T-helper 22 cell (primary cell): ENCODE results near the gene GSTA5.
"Not testable (repeated sequence)": the region's sequence is repeated elsewhere in the genome, so short reads cannot be mapped to it uniquely, and the experiment has no call there.

Source experiments
- DNase-seq: peaks from one replicate; pipeline ENCODE4 v3.0.0-alpha.2; 2020; ENCODE audit warnings: low read depth

Gene GSTA5

GRCh38 chr6:52834481-52834880 is 6.1 kb downstream of the GSTA5 start:
- DNase-seq: no peak

DNA sequence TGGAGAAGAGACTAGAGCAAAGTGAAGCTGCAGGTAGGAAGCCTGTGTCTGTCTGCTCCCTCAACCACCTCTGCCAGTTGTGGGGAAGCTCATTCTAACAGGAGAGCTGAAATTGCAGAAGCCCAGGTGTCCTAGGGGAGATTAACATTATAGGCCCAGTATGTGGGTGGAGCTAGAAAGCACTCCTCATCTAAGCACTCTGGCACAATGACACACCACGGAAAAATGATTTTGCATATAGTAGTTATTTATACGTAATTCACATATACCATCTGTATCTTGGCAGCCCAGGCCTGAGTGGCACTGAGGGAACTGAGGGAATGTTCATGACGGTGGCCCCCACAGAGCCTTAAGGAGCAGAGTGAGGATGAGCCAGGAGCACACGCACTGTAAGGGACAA is 9.7 kb downstream of the GSTA5 start:
- not testable (repeated sequence) for DNase-seq

DNA sequence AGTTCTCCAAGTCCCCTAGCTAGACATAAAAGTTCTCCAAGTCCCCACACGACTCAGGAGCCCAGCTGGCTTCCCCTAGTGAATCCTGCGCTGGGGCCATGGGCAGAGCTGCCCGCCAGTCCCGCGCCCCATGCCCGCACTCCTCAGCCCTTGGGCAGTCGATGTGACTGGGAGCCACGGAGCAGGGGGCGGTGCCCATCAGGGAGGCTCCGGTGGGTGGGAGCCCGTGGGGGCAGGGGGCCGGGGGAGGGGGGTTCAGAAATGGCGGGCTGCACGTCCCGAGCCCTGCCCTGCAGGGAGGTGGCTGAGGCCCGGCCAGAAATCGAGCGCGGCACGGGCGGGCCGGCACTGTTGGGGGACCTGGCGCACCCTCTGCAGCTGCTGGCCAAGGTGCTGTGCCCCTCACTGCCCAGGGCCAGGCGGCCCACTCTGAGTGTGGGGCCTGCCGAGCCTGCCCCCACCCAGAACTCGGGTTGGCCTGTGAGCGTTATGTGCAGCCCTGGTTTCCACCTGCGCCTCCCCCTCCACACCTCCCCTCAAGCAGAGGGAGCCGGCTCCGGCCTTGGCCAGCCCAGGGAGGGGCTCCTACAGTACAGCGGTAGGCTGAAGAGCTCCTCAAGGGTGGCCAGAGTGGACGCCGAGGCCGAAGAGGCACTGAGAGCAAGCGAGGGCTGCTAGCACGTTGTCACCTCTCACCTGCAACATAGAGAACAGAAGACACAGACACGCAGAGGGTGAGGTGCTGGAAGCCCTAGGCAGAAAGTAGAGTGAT is 11.4 kb downstream of the GSTA5 start:
- no peak for DNase-seq

- DNase-seq: not testable (repeated sequence)
These were observed 12.0 kb downstream of the GSTA5 start for GRCh38 chr6:52828621-52829020.

GRCh38 chr6:52827073-52827783 is 13.4 kb downstream of the GSTA5 start:
- not testable (repeated sequence) for DNase-seq

DNA sequence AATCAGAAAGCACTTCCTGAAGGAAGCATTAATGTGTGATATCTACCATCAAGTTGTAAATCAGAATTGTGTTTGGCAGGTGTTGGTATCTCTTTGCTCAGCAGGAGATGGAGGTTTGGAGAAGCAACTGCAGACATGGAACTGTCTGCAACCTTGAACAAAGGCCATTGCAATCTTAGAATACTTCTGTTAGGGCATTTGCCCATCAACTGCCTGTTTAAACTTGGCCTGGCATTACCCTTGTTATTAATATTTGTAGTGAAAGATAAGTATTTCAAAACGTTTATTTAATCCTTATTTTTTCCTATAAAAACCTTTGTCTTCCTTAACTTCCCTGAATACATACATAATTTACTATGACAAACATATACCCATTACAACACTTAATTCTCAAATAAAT is 14.1 kb downstream of the GSTA5 start:
- no peak for DNase-seq

DNA sequence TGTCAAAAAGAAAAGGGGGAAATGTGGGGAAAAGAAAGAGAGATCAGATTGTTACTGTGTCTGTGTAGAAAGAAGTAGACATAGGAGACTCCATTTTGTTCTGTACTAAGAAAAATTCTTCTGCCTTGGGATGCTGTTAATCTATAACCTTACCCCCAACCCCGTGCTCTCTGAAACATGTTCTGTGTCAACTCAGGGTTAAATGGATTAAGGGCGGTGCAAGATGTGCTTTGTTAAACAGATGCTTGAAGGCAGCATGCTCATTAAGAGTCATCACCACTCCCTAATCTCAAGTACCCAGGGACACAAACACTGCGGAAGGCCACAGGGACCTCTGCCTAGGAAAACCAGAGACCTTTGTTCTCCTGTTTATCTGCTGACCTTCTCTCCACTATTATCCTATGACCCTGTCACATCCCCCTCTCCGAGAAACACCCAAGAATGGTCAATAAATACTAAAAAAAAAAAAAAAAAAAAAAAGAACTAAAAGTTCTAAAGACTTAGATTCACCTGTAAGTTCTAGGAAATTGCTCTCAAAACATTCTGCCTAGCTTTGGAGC is 14.6 kb downstream of the GSTA5 start:
- not testable (repeated sequence) for DNase-seq

DNA sequence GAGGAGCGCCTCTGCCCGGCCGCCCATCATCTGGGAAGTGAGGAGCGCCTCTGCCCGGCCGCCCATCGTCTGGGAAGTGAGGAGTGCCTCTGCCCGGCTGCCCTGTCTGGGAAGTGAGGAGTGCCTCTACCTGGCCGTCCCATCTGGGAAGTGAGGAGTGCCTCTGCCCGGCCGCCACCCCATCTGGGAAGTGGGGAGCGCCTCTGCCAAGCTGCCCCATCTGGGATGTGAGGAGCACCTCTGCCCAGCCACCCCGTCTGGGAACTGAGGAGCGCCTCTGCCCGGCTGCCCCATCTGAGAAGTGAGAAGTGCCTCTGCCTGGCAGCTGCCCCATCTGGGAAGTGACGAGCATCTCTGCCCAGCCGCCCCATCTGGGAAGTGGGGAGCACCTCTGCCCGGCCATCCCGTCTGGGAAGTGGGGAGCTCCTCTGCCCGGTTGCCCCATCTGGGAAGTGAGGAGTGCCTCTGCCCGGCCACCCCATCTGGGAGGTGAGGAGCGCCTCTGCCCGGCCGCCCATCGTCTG is 15.3 kb downstream of the GSTA5 start:
- DNase-seq: not testable (repeated sequence)

GRCh38 chr6:52821842-52822241 is 18.8 kb downstream of the GSTA5 start:
- no peak for DNase-seq

DNA sequence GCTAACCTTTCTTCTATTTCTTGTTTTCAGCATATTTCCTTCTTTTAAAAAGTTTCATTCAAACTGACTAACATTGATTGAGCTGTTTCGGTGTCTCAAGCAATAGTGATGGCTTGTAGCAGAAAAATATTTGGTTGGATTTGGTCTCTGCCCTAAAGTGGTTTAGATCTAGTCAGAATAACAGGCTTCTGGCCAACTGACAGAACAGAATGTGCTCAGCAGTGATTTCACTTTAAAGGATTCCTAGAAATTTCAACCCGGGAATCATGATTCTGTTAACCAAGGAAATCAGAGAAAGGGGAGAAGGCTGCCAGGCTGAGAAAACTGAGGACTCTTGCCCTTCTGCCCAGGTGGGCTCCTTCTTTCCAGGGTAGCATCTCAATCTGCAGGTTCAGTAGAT is 20.4 kb downstream of the GSTA5 start:
- no peak for DNase-seq

- no peak for DNase-seq
These were observed 25.2 kb downstream of the GSTA5 start for GRCh38 chr6:52815167-52816092.

DNA sequence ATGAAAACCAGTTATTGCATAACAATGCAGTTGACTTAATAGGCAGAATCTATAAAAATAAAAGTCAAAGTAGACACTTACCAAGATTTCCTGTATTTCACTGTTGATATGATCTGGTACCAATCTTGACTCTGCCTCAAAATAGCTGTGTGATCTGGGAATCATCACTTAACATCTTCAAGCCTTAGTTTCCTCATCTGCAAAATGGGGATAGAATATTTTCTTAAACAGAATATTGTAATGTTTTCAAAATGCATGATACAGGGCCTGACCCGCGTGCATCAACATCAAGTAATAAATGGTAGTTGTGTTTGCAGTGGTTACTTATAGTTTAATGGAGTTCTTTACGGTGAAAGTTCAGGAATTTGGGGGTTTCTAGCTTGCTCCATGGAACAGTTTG is 26.1 kb downstream of the GSTA5 start:
- not testable (repeated sequence) for DNase-seq

DNA sequence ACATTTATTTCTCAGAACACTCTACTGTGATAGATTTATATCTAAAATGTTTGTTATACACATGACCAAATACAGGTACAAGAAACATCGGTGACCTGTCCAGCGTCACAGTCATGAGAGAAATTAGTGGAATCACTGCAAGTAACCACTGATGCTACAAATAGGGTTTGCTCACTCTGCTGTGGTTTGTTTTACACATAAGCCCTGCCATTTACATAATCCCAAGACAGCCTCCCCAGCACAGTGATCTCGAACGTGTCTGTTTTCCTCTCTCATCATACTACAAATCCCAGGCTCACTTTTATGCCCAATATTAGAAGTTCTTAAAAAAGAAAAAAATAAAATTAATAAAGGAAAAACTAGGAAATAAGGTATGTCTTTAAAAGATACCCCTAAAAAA is 30.8 kb downstream of the GSTA5 start:
- DNase-seq: not testable (repeated sequence)

- DNase-seq: no peak
These were observed 32.0 kb downstream of the GSTA5 start for GRCh38 chr6:52808660-52809059.

DNA sequence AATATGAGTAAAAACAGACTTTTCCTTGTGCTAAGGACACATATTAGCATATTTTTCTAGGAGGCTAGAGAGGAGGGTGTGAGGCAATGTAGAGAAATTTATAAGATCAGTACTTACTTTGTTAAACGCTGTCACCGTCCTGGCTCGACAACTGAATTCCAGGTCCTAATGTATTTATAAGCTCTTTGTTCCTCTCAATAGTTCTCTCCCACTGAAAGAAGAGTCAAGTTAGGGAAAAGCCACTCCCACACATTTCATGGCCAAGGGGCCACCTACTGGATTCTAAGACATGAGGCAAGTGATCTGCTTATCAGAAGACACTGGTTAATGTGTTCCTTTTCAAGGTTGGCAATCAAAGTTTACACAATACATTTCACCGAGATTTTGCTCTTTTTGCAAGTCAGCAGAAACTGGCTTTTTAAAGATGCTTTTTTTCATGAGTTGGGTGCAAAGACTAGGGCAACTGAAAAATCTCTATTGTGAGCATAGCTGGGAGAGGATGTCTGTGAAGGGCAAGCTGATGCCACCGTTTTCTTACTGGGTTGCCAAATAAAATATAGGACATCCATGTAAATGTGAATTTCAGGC is 36.9 kb downstream of the GSTA5 start, which contains the start of gene GSTA1:
Gene GSTA1 (minus strand): TSS at position 149 of the 588 bp plus-strand sequence. CDS start 4,549 bp downstream, outside the sequence.
- DNase-seq: not testable (repeated sequence)

DNA sequence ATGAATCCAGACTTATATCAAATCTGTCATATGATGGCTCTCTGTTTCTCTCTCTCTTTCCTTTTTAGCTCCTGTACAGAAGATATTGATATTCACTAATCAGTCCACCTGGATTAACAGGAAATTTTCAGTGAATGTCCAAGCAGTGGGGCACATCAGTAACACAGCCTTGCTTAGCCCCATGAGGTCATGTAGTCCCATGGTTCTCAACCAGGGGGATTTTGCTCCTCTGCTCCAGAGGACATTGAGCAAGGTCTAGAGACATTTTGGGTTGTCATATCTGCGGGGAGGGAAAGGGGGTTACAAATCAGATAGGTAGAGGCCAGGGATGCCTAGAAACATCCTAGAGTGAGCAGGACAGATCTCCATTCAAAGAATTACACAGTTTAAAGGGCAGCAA is 37.8 kb downstream of the GSTA5 start:
- DNase-seq: no peak

DNA sequence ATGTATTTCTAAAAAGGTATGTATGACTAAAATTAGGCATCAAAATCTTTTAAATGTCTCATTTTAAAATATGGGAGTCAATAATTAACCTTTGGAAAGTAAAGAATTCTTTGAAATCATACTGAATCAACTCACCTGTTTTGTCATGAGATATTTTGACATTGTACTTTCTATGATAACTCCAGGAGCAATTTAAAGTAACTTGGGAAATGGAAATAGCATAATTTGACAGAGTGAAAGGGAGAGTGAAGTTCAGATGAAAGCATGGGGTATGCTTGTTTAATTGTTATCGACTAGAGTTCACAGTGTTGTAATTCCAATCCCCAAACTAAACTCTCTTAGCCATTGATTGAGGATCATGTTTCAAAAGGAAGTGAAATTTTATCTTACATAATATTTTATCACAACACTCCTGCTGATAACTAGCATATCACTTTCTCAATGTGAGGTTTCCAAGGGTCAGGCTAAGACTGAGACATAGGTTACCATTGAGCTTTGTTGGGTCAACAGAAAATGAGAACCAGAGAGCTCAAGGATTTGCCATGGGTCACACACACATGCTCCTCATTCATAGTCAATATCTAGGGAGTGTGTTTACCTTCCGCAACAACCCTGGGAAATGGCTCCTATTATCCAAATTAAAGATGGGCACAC is 39.3 kb downstream of the GSTA5 start:
- no peak for DNase-seq

DNA sequence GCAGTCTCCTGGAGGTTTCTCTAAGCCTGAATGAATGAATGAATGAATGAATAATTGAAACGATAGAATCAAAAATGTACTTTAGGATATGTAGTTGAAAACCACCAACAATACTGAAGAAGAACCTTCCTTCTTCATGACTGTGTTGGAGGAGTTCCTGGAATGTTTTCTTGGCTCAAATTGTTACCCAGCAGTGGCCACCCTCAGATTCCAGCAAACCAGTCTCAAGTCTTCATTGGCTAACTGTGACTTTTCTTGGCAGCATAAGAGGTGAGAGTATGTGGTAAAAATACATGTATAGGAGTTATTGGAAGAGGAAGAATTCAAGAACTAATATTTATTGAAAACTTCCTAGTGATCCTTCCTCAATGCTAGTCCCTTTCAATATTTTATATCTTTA is 41.3 kb downstream of the GSTA5 start:
- DNase-seq: not testable (repeated sequence)

DNA sequence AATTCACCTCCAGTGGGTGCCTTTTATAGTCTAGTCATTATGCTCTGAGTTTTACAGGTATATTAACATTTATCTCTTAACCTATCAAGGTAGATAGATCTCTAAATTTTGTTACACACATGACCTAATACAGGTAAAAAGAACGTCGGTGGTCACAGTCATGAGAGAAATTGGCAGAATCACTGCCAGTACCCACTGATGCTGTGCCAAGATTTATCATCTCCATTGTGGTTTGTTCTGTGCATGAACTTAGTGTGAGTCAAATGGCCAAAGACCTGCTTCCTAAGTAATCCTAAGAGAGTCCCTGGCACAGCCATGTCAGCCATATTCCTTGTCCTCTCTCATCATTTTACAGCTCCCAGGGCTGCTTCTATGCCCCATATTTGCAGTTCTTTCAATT is 46.2 kb downstream of the GSTA5 start:
- not testable (repeated sequence) for DNase-seq

GRCh38 chr6:52790861-52791260 is 49.8 kb downstream of the GSTA5 start:
- DNase-seq: no peak

GRCh38 chr6:52789658-52790057 is 51.0 kb downstream of the GSTA5 start:
- DNase-seq: not testable (repeated sequence)
